GM11168 (cell line): ENCODE data around the gene PHACTR1.

ENCODE experiments used
- in situ Hi-C: fragments of 300-500 bp; cut with MboI; formaldehyde crosslinking; loops from one replicate; pipeline ENCODE4 v1.12.0; 2022; ENCODE audit warnings: low sequenced_read_pairs; ENCODE audit not compliant: unreplicated experiment

Gene PHACTR1

GRCh38 chr6:12973386-12973785 is 256.8 kb downstream of the PHACTR1 start:
- in situ Hi-C loops, result no loop called here

- in situ Hi-C loops, result no loop called here
Measured at GRCh38 chr6:12974551-12974950, 258.0 kb downstream of the PHACTR1 start.

- in situ Hi-C loops, result no loop called here
Measured at GRCh38 chr6:12976366-12976765, 259.8 kb downstream of the PHACTR1 start.

- in situ Hi-C loops, result no loop called here
Measured at GRCh38 chr6:12977206-12977605, 260.6 kb downstream of the PHACTR1 start.

- in situ Hi-C loops, result no loop called here
Measured at GRCh38 chr6:12977806-12978205, 261.2 kb downstream of the PHACTR1 start.

GRCh38 chr6:12980741-12981140 is 264.2 kb downstream of the PHACTR1 start:
- in situ Hi-C loops, result no loop called here

GRCh38 chr6:12984776-12985175 is 268.2 kb downstream of the PHACTR1 start:
- in situ Hi-C loops, result no loop called here

- in situ Hi-C loops, result no loop called here
Measured at GRCh38 chr6:12987783-12988182, 271.2 kb downstream of the PHACTR1 start.

GRCh38 chr6:12990162-12990561 is 273.6 kb downstream of the PHACTR1 start:
- in situ Hi-C loops, result no loop called here

- in situ Hi-C loops, result no loop called here
Measured at GRCh38 chr6:12991435-12991834, 274.9 kb downstream of the PHACTR1 start.

- in situ Hi-C loops, result no loop called here
Measured at GRCh38 chr6:12992770-12993169, 276.2 kb downstream of the PHACTR1 start.

- in situ Hi-C loops, result no loop called here
Measured at GRCh38 chr6:12993283-12993898, 276.8 kb downstream of the PHACTR1 start.

- in situ Hi-C loops, result no loop called here
Measured at GRCh38 chr6:12995419-12995818, 278.9 kb downstream of the PHACTR1 start.

GRCh38 chr6:13000537-13000936 is 284.0 kb downstream of the PHACTR1 start:
- in situ Hi-C loops, result no loop called here

- in situ Hi-C loops, result no loop called here
Measured at GRCh38 chr6:13001927-13002326, 285.4 kb downstream of the PHACTR1 start.

GRCh38 chr6:13004601-13005000 is 288.0 kb downstream of the PHACTR1 start:
- in situ Hi-C loops, result no loop called here

- in situ Hi-C loops, result no loop called here
Measured at GRCh38 chr6:13005994-13006393, 289.4 kb downstream of the PHACTR1 start.

- in situ Hi-C loops, result no loop called here
Measured at GRCh38 chr6:13006578-13007300, 290.2 kb downstream of the PHACTR1 start.

- in situ Hi-C loops, result no loop called here
Measured at GRCh38 chr6:13007744-13008143, 291.2 kb downstream of the PHACTR1 start.

- in situ Hi-C loops, result no loop called here
Measured at GRCh38 chr6:13009031-13009430, 292.5 kb downstream of the PHACTR1 start.

GRCh38 chr6:13009461-13009860 is 292.9 kb downstream of the PHACTR1 start:
- in situ Hi-C loops, result no loop called here

- in situ Hi-C loops, result no loop called here
Measured at GRCh38 chr6:13011612-13012146, 295.1 kb downstream of the PHACTR1 start.
